Memory B cell (primary cell): Measurements from ENCODE around the gene NALCN.

ENCODE experiments used
- ATAC-seq: fragments of 150-1000 bp; cut with Tn5 transposase; 2 replicates; pipeline ENCODE4 v1.10.0; 2021; ENCODE audit warnings: low read depth, mild to moderate bottlenecking, moderate library complexity
- DNase-seq, 2 donors: peaks; one replicate each; pipeline ENCODE4 v3.0.0; 2022; ENCODE audit warnings: low spot score in 2 of 2
- H3K27ac Mint-ChIP-seq: one replicate; pipeline ENCODE4 v1.8.0; 2022; ENCODE audit warnings: mild to moderate bottlenecking, moderate library complexity, mixed read lengths
- H3K27me3 Mint-ChIP-seq: one replicate; pipeline ENCODE4 v1.8.0; 2022; ENCODE audit warnings: mixed read lengths
- H3K36me3 Mint-ChIP-seq: one replicate; pipeline ENCODE4 v1.8.0; 2022; ENCODE audit warnings: mild to moderate bottlenecking, mixed read lengths
- H3K4me1 Mint-ChIP-seq: one replicate; pipeline ENCODE4 v1.8.0; 2022; ENCODE audit warnings: mixed read lengths
- H3K4me3 Mint-ChIP-seq: one replicate; pipeline ENCODE4 v1.8.0; 2022; ENCODE audit warnings: mild to moderate bottlenecking, moderate library complexity, mixed read lengths
- H3K9me3 Mint-ChIP-seq: one replicate; pipeline ENCODE4 v1.8.0; 2022; ENCODE audit warnings: mixed read lengths

NALCN gene

DNA sequence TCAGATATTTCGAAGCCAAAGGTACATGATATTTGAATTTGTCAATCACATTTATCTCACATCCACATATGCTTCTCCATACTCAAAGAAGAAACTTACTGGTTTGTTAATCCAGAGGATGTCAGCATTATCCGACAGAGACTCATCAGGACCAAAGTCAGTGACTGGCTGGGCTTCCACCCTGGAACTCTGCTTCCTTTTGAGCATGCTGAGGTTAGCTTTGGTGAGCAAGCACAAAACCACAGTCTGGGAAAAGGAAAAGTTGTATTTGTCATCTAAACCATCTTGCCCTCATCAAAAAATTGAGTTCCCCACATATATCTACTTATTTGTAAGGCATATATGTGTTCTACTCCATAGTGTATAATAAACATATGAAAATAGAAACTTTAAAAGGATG lies 17.4 kb downstream of the NALCN start:
- ATAC-seq (no peak), DNase-seq (no peak)
- Mint-ChIP-seq H3K4me3 (no peak overlapping the region), H3K4me1 (no peaks in the 10 kb centered on the region), H3K27me3 (no peaks in the 10 kb centered on the region), H3K9me3 (peaks cover 2% of the 10 kb centered on the region), H3K27ac (no peak overlapping the region), H3K36me3 (no peaks in the 10 kb centered on the region)

DNA sequence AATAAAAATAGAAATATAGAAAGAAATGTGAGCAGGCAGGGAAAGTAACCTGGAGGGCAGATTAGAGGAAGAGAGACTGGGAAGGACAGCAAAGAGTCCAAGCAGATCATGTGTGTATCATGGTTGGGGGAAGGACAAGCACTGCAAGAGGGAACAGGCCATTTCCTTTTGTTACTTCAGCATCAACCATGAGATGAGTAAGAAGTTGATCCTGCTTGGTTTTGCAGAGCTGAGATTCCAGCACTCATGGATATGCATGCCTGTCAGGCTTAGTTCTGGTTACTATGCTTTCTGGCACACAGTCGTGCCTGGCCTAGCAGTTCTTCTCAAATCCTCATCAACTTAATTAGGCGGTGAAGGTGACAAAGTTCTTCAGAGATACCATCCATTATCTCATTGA lies 18.1 kb downstream of the NALCN start:
- no peaks in the 10 kb centered on the region for H3K27me3 Mint-ChIP-seq
- no peaks in the 10 kb centered on the region for H3K4me1 Mint-ChIP-seq
- ATAC-seq (no peak), DNase-seq (no peak)
- no peak overlapping the region for H3K27ac Mint-ChIP-seq
- peaks cover under 1% of the 10 kb centered on the region for H3K9me3 Mint-ChIP-seq
- H3K4me3 Mint-ChIP-seq, result no peak overlapping the region
- H3K36me3 Mint-ChIP-seq, result no peaks in the 10 kb centered on the region

DNA sequence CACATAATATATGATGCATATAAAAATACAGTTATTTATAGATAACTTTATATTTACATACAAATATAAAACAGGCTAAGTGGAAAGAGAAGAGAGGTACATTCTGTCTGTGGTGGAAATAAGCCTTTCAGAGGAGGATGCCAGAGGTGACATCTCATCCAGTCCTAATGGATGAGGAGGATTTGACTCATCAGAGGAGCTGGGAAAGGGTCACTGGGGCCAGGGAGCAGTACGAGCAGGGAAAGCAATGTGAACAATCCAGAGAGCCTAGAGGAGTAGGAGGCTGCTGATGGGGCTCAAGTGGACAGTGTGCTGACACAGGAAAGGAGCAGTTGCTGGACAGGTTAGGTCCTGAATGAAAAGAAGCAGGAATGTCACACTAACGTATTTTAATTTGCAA lies 18.6 kb downstream of the NALCN start:
- H3K4me1 Mint-ChIP-seq, result no peaks in the 10 kb centered on the region

DNA sequence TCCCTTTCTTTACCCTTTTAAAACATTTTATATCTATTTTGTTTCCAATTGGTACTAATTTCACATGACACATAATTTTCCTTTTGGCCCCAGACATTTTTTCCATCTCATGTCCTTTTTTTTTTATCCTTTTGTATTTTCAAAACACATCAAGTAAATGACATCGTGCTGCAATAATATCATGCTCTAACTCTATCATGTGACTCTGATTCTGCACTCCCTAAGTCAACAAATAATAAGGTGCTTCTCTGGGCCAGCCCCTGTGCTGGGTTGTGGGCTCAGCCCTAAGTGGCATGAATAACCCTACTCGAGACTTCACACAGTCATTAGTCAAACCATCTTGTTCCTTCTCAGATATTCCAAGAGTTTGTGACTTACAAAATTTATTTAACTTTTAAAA lies 21.7 kb downstream of the NALCN start:
- Mint-ChIP-seq H3K27ac (no peak overlapping the region), H3K9me3 (no peaks in the 10 kb centered on the region), H3K27me3 (no peaks in the 10 kb centered on the region), H3K4me1 (no peaks in the 10 kb centered on the region), H3K36me3 (no peaks in the 10 kb centered on the region), H3K4me3 (no peak overlapping the region)
- no peak for ATAC-seq
- DNase-seq, result no peak

More for the DNA sequence above, 18.6 kb downstream of the NALCN start:
- no peaks in the 10 kb centered on the region for H3K36me3 Mint-ChIP-seq
- no peak for DNase-seq
- H3K27me3 Mint-ChIP-seq, result no peaks in the 10 kb centered on the region
- no peak overlapping the region for H3K4me3 Mint-ChIP-seq
- ATAC-seq, result no peak
- H3K27ac Mint-ChIP-seq, result no peak overlapping the region
- H3K9me3 Mint-ChIP-seq, result no peaks in the 10 kb centered on the region

DNA sequence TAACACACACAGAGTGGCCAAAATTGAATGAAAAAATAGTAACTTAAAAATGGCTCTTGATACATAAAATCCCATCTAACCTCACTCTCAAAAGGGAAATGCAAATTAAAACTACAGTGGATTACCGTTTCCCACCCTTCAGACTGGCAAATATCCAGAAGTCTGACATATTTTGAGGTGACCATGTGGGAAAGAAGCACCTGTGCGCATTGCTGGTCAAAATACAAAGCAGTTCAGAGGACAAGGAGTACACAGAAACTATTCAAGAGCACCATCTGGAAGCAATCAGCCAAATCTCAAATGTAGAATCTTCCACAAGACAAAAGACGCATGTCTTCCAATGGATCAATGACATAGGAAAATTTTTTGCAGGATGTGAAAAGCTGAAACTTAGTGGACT lies 23.2 kb downstream of the NALCN start:
- Mint-ChIP-seq H3K9me3 (no peaks in the 10 kb centered on the region), H3K4me1 (no peaks in the 10 kb centered on the region)

DNA sequence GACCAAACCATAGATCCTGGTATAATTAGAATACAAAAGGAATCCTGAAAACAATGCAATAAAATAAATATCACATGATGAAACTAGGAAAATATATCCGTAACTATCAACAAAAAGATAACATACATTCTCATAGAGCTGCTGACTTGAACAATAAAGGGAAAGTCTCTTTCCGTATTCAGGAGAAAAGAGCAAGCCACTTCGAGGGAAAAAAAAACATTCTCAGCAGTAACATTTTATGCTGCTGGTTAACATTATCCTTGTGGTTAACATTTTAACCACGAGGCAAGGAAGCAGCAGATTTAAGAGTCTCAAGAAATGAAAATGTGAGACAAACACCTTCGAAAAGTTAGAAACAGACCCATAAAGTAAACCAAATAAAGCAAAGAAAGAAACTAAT lies 25.8 kb downstream of the NALCN start:
- no peak overlapping the region for H3K4me3 Mint-ChIP-seq
- DNase-seq, result no peak
- no peak overlapping the region for H3K27ac Mint-ChIP-seq
- H3K36me3 Mint-ChIP-seq, result no peaks in the 10 kb centered on the region
- no peaks in the 10 kb centered on the region for H3K9me3 Mint-ChIP-seq
- H3K4me1 Mint-ChIP-seq, result no peaks in the 10 kb centered on the region
- ATAC-seq, result no peak
- H3K27me3 Mint-ChIP-seq, result no peaks in the 10 kb centered on the region

More for the DNA sequence above, 23.2 kb downstream of the NALCN start:
- Mint-ChIP-seq H3K4me3 (no peak overlapping the region), H3K36me3 (no peaks in the 10 kb centered on the region), H3K27ac (no peak overlapping the region), H3K27me3 (no peaks in the 10 kb centered on the region)
- no peak for ATAC-seq
- DNase-seq, result no peak

DNA sequence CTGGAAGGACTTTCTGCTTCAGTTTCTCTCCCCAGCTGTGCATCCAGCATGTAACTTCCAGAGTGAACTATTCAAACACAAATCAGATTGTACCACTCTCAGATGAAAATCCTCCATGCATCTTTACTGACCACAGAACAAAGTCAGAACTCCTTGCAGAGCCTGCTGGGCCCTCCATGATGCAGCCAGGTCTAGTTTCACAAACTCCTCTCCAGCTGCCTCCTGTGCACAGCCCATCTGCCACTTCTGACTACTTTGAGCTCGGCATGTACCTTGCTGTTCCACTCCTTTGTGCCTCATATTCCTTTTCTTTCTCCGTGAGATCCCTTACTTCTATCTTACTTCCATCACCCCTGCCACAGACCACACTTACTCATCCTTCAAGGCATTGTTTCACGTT lies 31.4 kb downstream of the NALCN start:
- Mint-ChIP-seq H3K4me1 (no peaks in the 10 kb centered on the region), H3K36me3 (no peaks in the 10 kb centered on the region), H3K27ac (no peak overlapping the region), H3K4me3 (no peak overlapping the region), H3K9me3 (no peaks in the 10 kb centered on the region), H3K27me3 (no peaks in the 10 kb centered on the region)
- ATAC-seq (no peak), DNase-seq (no peak)

DNA sequence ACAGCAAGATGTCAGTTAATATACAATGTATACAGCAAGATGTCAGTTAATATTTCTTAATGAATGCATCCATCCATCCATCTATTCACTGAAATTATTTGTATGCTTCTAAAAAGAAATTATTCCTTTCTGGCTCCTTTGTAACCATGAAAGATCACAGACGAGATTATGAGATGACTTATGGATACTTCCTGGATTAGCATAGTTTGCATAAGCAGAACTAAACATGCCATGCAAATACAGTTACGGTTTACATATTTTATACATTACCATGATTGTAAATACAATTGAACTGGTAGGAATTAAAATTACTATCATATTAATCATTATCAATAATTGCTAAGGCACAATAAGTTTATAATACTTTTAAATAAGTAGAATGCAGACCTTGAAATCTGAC lies 32.7 kb downstream of the NALCN start:
- no peak for ATAC-seq
- Mint-ChIP-seq H3K9me3 (peaks cover 2% of the 10 kb centered on the region), H3K4me1 (no peaks in the 10 kb centered on the region), H3K27me3 (no peaks in the 10 kb centered on the region), H3K4me3 (no peak overlapping the region), H3K27ac (no peak overlapping the region), H3K36me3 (no peaks in the 10 kb centered on the region)
- DNase-seq, result no peak

DNA sequence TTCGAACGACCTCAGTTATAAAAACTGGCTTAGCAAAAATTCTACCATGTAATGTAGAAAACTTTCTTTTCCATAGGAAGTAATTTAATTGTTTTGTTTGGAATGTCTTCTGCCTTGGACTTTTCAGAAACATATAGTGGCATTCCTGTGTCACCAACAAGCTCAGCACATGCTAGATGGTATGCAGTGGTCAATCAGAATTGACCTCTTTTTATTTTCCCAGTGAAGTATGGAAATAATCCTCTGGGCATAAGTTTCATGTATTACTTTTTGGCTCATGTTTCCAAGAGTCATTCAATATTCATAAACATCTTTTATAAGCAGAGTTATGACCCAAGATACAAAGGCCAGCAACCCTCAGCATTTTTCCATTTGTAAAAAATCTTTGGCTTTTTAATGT lies 33.6 kb downstream of the NALCN start:
- Mint-ChIP-seq H3K4me3 (no peak overlapping the region), H3K4me1 (no peaks in the 10 kb centered on the region), H3K27ac (no peak overlapping the region), H3K27me3 (no peaks in the 10 kb centered on the region), H3K9me3 (peaks cover 2% of the 10 kb centered on the region), H3K36me3 (no peaks in the 10 kb centered on the region)
- DNase-seq, result no peak
- no peak for ATAC-seq

DNA sequence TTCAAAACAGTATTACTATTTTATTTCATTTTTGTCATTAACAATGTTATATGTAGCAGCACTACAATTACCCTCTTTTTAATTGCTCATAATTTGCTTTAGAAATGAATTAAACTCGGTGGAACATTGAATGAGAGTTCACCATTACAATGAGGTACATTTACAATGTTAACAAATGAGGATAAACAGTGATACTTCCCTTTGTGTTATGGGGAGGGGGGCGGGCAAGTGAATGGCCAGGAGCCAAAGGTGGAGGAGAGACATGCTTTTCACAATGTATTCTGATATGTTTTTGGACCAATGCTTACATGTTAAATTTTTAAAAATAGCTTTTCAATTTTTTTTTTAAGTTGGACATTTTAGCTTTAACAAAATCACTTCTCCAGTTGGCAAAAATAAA lies 34.2 kb downstream of the NALCN start:
- Mint-ChIP-seq H3K27me3 (no peaks in the 10 kb centered on the region), H3K27ac (no peak overlapping the region), H3K4me1 (no peaks in the 10 kb centered on the region), H3K36me3 (no peaks in the 10 kb centered on the region), H3K4me3 (no peak overlapping the region), H3K9me3 (peaks cover 2% of the 10 kb centered on the region)
- DNase-seq (no peak), ATAC-seq (no peak)

DNA sequence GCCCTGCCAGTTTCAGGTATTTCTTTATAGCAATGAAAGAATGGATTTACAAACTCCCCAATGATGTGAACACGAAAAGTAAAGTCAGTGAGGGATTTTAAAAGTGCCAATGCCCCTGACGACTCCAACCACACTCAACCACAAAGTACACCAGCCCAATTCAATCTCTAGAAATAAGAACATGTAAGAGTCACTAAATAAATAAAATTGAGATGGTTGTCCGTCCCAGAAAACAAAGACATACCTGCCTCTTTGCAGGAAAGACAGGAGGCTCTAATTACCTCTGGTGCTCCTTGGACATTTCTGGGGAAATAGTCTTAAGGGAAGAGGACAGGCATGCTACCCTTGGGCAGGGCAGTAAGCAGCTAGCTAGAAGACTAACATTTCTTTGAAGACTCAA lies 55.8 kb downstream of the NALCN start:
- no peaks in the 10 kb centered on the region for H3K4me1 Mint-ChIP-seq
- no peak overlapping the region for H3K27ac Mint-ChIP-seq
- peaks cover 9% of the 10 kb centered on the region for H3K9me3 Mint-ChIP-seq
- no peaks in the 10 kb centered on the region for H3K36me3 Mint-ChIP-seq
- DNase-seq, result no peak
- no peak overlapping the region for H3K4me3 Mint-ChIP-seq
- ATAC-seq, result no peak
- H3K27me3 Mint-ChIP-seq, result no peaks in the 10 kb centered on the region

DNA sequence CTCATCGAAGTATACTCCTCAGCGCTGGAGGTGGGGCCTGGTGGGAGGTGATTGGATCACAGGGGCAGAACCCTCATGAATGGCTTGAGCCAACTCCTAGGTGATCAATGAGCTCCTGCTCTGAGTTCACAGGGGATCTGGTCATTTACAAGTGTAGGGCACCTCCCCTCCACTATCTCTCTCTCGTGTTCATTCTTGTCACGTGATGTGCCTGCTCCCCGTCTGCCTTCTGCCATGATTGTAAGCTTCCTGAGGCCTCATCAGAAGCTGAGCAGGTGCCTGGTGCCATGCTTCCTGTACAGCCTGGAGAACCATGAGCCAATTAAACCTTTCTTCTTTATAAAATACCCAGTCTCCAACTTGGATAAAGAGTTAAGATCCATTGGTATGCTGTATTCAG lies 61.4 kb downstream of the NALCN start:
- no peaks in the 10 kb centered on the region for H3K4me1 Mint-ChIP-seq

DNA sequence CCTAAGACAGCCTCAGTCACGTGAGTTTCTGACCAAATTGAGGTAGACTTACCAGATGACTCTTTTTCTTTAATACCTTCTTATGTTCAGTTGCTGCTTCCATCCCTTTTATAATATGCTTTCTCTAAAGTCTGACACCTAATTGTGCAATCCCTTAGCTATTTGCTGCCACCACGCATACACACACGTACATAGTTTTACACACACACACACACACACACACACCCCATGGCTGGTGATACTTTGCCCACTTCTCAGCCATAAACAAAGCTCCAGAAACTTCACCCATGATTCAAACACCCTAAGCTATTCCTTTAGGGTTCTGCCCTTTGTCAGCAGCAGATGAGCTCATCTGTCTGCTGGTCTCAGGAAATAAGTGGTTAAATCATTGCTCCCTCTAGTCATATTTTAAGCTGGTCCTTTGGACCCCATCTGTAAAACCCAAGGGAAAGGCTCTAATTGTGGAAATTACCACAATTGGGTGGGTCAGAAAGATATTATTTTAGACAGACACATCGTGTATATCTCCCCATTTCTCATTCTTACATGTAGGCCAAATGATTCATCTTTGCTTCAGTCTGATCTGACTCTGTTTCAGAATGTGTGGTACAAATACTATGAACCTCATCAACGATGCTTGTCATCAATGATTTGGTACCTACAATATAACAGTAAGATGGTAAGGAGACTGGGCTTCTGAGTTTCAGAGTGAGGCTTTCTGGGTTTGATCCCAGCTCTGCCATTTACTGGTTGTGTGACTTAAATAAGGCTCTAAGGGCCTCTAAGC lies 69.2 kb downstream of the NALCN start:
- DNase-seq, result no peak
- H3K27me3 Mint-ChIP-seq, result no peaks in the 10 kb centered on the region

More for the DNA sequence above, 61.4 kb downstream of the NALCN start:
- DNase-seq, result no peak
- no peak for ATAC-seq
- H3K4me3 Mint-ChIP-seq, result no peak overlapping the region
- H3K27ac Mint-ChIP-seq, result no peak overlapping the region
- no peaks in the 10 kb centered on the region for H3K36me3 Mint-ChIP-seq
- H3K9me3 Mint-ChIP-seq, result peaks cover 6% of the 10 kb centered on the region
- no peaks in the 10 kb centered on the region for H3K27me3 Mint-ChIP-seq

DNA sequence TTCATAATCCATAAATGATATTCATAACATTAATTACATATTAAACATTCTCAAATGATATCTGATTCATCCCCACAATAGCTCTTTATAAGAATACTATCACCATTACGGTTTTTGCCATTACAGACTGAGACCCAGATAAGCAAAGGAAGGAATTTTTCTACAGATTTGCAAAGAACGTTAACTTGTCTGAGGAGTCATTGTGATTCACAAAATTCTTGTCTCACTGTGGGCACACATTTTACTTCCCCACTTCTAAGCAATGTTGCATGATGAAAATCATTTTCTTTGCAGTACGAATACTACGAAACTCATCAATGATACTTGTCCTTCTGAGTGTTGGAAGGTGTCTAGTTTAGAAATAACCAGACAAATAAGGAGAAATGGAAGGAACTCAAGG lies 70.1 kb downstream of the NALCN start:
- H3K27me3 Mint-ChIP-seq, result no peaks in the 10 kb centered on the region
- no peaks in the 10 kb centered on the region for H3K9me3 Mint-ChIP-seq
- no peak overlapping the region for H3K4me3 Mint-ChIP-seq
- no peaks in the 10 kb centered on the region for H3K36me3 Mint-ChIP-seq
- no peak overlapping the region for H3K27ac Mint-ChIP-seq
- no peak for ATAC-seq
- no peak for DNase-seq
- H3K4me1 Mint-ChIP-seq, result no peaks in the 10 kb centered on the region

More for the DNA sequence above, 69.2 kb downstream of the NALCN start:
- no peaks in the 10 kb centered on the region for H3K9me3 Mint-ChIP-seq
- no peaks in the 10 kb centered on the region for H3K4me1 Mint-ChIP-seq
- no peak for ATAC-seq
- H3K36me3 Mint-ChIP-seq, result no peaks in the 10 kb centered on the region
- no peak overlapping the region for H3K27ac Mint-ChIP-seq
- no peak overlapping the region for H3K4me3 Mint-ChIP-seq

DNA sequence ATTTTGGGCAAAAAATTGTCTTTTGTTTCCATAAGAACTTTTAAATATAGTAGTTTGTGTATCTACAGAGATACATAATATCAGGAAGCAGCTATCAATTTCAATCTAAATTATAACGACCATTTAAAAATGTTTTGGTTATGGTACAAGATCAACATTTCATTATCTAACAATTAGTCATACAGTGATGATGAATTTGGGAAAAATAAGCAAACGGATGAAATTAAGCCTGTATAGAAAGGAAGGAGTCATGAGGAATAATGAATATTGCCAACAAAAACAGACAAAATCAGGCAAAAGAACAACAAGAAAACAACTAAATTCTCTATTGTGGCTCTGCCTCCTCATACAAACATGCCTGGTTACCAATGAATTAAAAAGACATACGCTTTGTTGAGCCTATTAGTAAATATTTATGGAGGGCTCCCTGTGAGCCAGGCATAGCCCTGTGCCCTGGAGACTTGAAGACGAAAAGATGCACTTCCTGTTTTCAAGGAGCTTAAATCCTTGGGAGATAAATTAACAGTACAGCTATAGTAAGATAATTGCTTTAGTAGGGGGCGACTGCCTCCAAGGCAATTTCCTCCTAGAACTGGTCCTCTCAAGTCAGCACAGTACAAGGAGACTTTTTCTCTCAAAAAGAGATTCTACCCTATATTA lies 73.0 kb downstream of the NALCN start:
- no peak for DNase-seq

More for the DNA sequence above, 73.0 kb downstream of the NALCN start:
- Mint-ChIP-seq H3K36me3 (peaks cover 1% of the 10 kb centered on the region), H3K4me1 (no peaks in the 10 kb centered on the region), H3K9me3 (peaks cover 5% of the 10 kb centered on the region), H3K4me3 (no peak overlapping the region), H3K27ac (no peak overlapping the region), H3K27me3 (no peaks in the 10 kb centered on the region)
- ATAC-seq, result no peak
